HCT116 (cell line): Measurements from ENCODE around the gene TSPAN6.

ENCODE experiments used
- CBX3 ChIP-seq: IDR thresholded peaks from 2 replicates; pipeline ENCODE4 v1.6.1; 2012; ENCODE audit warnings: low read depth
- EZH2 ChIP-seq: fragments of 200-600 bp; sonication (generic); IDR thresholded peaks from 2 replicates; pipeline ENCODE4 v1.6.1; 2017; ENCODE audit warnings: antibody characterized with exemption, mixed run types
- EZH2phosphoT487 ChIP-seq: fragments of 200-600 bp; IDR thresholded peaks from 2 replicates; pipeline ENCODE4 v1.6.1; 2018; ENCODE audit warnings: antibody characterized with exemption, borderline replicate concordance
- FOSL1 ChIP-seq: IDR thresholded peaks from 2 replicates; pipeline ENCODE4 v1.6.1; 2012; ENCODE audit warnings: low read depth
- JUND ChIP-seq: IDR thresholded peaks from 2 replicates; pipeline ENCODE4 v1.6.1; 2012
- RAD21 ChIP-seq: IDR thresholded peaks from 2 replicates; pipeline ENCODE4 v1.6.1; 2012; ENCODE audit warnings: low read depth, mild to moderate bottlenecking
- SRF ChIP-seq: IDR thresholded peaks from 2 replicates; pipeline ENCODE4 v1.6.1; 2012; ENCODE audit warnings: low read depth
- TCF7L2 ChIP-seq: IDR thresholded peaks from 2 replicates; pipeline ENCODE4 v1.7.0; 2011; ENCODE audit warnings: borderline replicate concordance, inconsistent platforms; ENCODE audit not compliant: insufficient read depth, insufficient read length; ENCODE audit errors: extremely low read depth
- ZNF274 ChIP-seq: fragments of 200-500 bp; sonication (Bioruptor generic); IDR thresholded peaks from 2 replicates; pipeline ENCODE4 v1.6.1; 2014; ENCODE audit warnings: mild to moderate bottlenecking, low read depth, low read length, inconsistent platforms
- TF ChIP-seq, protein P1 (sequence below), 3 experiments: fragments of 200-600 bp in 1 of 3; sonication (generic) in 1 of 3; IDR thresholded peaks in 2 of 3; conservative IDR thresholded peaks in 1 of 3; 2 replicates each; pipeline ENCODE4 v1.5.1; 2012 to 2017; ENCODE audit warnings: low read depth in 2 of 3, low read length in 2 of 3, antibody characterized with exemption in 1 of 3, borderline replicate concordance in 1 of 3, control low read depth in 1 of 3, mild to moderate bottlenecking in 1 of 3, mixed read lengths in 1 of 3, mixed run types in 1 of 3, moderate library complexity in 1 of 3; ENCODE audit not compliant: insufficient read depth in 1 of 3
- TF ChIP-seq, protein P2 (sequence below): IDR thresholded peaks from 2 replicates; pipeline ENCODE4 v1.6.1; 2012; ENCODE audit warnings: low read depth
- TF ChIP-seq, protein P3 (sequence below): IDR thresholded peaks from 2 replicates; pipeline ENCODE4 v1.6.1; 2012

DNA sequence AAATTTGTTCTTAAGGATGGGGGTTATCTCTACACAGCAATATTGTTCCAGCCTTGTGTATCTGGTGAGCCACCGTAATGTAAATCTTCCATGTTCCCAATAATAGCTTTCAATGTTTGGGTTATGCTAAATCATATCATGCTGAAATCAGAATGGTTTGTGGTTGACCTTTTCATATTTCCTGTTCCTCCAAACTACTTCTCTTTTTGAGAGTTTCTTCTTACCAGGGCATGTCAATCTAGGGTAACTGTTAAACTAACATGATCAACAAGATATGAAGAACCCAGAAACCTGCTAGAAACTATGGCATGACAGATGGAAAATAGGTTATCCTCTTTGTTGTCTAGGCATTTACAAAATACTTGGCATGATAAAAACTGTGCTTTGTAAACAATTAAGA, 29.9 kb downstream of the TSPAN6 start:
- TF ChIP-seq, protein P1, sequence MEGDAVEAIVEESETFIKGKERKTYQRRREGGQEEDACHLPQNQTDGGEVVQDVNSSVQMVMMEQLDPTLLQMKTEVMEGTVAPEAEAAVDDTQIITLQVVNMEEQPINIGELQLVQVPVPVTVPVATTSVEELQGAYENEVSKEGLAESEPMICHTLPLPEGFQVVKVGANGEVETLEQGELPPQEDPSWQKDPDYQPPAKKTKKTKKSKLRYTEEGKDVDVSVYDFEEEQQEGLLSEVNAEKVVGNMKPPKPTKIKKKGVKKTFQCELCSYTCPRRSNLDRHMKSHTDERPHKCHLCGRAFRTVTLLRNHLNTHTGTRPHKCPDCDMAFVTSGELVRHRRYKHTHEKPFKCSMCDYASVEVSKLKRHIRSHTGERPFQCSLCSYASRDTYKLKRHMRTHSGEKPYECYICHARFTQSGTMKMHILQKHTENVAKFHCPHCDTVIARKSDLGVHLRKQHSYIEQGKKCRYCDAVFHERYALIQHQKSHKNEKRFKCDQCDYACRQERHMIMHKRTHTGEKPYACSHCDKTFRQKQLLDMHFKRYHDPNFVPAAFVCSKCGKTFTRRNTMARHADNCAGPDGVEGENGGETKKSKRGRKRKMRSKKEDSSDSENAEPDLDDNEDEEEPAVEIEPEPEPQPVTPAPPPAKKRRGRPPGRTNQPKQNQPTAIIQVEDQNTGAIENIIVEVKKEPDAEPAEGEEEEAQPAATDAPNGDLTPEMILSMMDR (IDR thresholded peaks at IDR 0.05 in 2 of 3, conservative IDR thresholded peaks at IDR 0.05 in 1 of 3; ENCODE audit: borderline replicate concordance in 1 of 3, insufficient read depth in 1 of 3, low read depth in 2 of 3, low read length in 2 of 3) = no peak
- TF ChIP-seq ZNF274 = no peak
- TF ChIP-seq, protein P2, sequence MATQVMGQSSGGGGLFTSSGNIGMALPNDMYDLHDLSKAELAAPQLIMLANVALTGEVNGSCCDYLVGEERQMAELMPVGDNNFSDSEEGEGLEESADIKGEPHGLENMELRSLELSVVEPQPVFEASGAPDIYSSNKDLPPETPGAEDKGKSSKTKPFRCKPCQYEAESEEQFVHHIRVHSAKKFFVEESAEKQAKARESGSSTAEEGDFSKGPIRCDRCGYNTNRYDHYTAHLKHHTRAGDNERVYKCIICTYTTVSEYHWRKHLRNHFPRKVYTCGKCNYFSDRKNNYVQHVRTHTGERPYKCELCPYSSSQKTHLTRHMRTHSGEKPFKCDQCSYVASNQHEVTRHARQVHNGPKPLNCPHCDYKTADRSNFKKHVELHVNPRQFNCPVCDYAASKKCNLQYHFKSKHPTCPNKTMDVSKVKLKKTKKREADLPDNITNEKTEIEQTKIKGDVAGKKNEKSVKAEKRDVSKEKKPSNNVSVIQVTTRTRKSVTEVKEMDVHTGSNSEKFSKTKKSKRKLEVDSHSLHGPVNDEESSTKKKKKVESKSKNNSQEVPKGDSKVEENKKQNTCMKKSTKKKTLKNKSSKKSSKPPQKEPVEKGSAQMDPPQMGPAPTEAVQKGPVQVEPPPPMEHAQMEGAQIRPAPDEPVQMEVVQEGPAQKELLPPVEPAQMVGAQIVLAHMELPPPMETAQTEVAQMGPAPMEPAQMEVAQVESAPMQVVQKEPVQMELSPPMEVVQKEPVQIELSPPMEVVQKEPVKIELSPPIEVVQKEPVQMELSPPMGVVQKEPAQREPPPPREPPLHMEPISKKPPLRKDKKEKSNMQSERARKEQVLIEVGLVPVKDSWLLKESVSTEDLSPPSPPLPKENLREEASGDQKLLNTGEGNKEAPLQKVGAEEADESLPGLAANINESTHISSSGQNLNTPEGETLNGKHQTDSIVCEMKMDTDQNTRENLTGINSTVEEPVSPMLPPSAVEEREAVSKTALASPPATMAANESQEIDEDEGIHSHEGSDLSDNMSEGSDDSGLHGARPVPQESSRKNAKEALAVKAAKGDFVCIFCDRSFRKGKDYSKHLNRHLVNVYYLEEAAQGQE = no peak
- no peak for TF ChIP-seq FOSL1
- no peak for TF ChIP-seq EZH2
- TF ChIP-seq RAD21 = no peak
- TF ChIP-seq, protein P3, sequence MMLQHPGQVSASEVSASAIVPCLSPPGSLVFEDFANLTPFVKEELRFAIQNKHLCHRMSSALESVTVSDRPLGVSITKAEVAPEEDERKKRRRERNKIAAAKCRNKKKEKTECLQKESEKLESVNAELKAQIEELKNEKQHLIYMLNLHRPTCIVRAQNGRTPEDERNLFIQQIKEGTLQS = no peak
- no peak for TF ChIP-seq EZH2phosphoT487
- no peak for TF ChIP-seq SRF
- no peak for TF ChIP-seq JUND
- TF ChIP-seq TCF7L2 = no peak
- no peak for TF ChIP-seq CBX3
